ENCODE data around the gene GDI1. TPM values are rescaled to one million over a fixed set of nuclear protein-coding genes. Genes with fewer than 3 reads are reported as not detected.

Gene GDI1
- total RNA-seq, 1 donor from 2014 or later, result 98.5 TPM

DNA sequence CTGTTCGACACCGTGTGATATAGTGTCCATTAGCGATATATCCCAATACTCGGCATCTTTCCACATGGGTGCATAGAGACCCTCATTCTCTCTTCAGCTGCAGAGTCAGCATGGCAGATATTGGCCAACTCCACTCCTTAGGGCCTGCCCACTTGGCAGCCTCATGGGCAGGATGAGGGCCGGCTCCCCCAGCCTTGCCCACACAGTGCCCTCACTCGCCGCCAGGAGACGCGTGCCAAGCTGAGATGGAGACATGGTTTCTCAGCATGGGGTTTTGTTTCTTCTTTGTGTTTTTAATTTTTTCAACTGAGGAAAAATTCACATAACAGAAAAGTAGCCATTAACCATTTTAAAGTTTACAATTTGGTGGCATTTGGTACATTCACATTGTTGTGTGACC, 15.9 kb downstream of the GDI1 start:
- TF ChIP-seq, protein P1, sequence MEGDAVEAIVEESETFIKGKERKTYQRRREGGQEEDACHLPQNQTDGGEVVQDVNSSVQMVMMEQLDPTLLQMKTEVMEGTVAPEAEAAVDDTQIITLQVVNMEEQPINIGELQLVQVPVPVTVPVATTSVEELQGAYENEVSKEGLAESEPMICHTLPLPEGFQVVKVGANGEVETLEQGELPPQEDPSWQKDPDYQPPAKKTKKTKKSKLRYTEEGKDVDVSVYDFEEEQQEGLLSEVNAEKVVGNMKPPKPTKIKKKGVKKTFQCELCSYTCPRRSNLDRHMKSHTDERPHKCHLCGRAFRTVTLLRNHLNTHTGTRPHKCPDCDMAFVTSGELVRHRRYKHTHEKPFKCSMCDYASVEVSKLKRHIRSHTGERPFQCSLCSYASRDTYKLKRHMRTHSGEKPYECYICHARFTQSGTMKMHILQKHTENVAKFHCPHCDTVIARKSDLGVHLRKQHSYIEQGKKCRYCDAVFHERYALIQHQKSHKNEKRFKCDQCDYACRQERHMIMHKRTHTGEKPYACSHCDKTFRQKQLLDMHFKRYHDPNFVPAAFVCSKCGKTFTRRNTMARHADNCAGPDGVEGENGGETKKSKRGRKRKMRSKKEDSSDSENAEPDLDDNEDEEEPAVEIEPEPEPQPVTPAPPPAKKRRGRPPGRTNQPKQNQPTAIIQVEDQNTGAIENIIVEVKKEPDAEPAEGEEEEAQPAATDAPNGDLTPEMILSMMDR (IDR thresholded peaks at IDR 0.05; ENCODE audit: insufficient read depth, low read length, severe bottlenecking), result no peak
- H3K4me3 ChIP-seq (ENCODE audit: low read depth, low read length), result no peak overlapping the region
- H3K27me3 ChIP-seq (ENCODE audit: control insufficient read depth, insufficient read depth, low read length), result no peaks in the 10 kb centered on the region
- FAIRE-seq (no peak), DNase-seq (ENCODE audit: low read depth) (no peak)
- H3K36me3 ChIP-seq (ENCODE audit: control insufficient read depth, insufficient read depth, low read length), result peaks cover 10% of the 10 kb centered on the region

DNA sequence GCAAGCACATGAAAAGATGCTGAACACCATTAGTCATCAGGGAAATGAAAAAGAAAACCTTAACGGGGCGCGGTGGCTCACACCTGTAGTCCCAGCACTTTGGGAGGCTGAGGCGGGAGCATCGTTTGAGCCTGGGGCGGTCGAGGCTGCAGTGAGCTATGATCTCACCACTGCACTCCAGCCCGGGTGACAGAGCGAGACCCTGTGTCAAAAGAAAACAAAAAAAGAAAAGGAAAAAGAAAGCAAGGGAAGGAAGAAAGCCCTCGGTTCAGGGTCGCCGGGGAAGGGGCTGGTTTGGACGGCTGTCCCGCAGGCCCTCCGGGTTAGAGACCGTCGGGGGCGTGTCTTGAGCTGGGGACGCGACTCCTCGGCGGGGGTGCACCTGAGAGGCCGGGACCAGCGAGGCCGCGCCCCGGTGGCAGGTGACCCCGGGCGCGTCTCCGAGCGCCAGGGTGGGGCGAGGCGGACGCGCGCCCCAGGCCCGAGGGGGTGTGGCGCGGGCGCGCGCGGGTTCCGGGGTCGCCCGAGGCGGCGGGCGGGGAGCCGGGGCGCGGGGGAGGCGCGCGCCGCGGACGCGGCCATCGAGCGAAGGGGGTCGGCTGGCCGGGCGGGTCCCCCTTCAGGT, 20.6 kb downstream of the GDI1 start:
- Histone ChIP-seq H3K36me3 (ENCODE audit: control insufficient read depth, insufficient read depth, low read length) (peaks cover 6% of the 10 kb centered on the region), H3K27me3 (ENCODE audit: control insufficient read depth, insufficient read depth, low read length) (no peaks in the 10 kb centered on the region), H3K4me3 (ENCODE audit: low read depth, low read length) (peak overlapping the region; percentile 71)
- FAIRE-seq (no peak), DNase-seq (ENCODE audit: low read depth) (peak; percentile 60)
- TF ChIP-seq, protein P1 (IDR thresholded peaks at IDR 0.05; ENCODE audit: insufficient read depth, low read length, severe bottlenecking), result no peak

DNA sequence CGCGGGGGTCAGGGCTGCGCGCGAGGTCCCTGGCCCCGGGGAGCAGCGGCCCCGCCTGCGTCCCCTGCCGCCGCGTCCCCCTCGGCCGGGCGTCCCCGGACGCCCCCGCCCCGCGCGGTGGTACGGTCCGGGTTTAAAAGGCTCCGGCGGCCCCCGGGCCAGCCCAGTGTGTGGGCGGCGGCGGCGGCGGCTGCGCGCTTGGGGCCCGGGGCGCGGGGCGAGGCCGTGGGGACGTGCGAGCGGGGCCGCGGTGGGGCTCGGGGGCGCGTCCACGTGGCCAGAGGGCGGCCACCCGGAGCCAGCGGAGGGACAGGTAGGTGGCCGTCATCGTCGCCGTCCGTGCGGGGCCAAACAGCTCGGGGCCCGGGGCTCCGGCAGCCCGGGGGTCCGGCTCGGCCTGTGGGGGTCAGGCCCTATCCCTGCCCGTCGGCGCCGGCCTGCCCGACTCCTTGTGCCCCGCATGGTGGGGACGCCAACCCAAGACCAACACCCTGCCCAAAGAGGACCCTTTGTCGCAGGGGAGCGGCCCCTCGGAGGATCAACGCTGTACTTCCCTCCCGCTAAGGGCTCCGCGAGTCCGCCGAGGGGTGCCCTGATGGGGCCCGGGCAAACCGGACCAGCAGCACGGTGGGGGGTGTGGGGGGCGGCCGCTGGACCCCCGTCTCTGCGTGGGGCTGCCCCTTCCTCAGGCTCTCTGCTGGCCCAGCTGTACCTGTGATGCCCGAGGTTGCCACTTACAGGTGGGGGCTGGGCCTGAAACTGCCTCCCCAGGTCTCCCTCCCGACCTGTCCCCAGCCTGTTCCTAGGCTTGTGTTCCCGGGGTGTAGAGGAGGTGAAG, 21.4 kb downstream of the GDI1 start, which contains the start of gene PLXNA3:
TSS of gene PLXNA3 (plus strand) at position 166 of the 838 bp plus-strand sequence. CDS start 1,903 bp downstream, outside the sequence.
- Histone ChIP-seq H3K36me3 (ENCODE audit: control insufficient read depth, insufficient read depth, low read length) (peaks cover 10% of the 10 kb centered on the region), H3K27me3 (ENCODE audit: control insufficient read depth, insufficient read depth, low read length) (no peaks in the 10 kb centered on the region), H3K4me3 (ENCODE audit: low read depth, low read length) (peak within 1 kb of the TSS; percentile 71)
- DNase-seq (ENCODE audit: low read depth) (no peak), FAIRE-seq (no peak)
- TF ChIP-seq, protein P1 (IDR thresholded peaks at IDR 0.05; ENCODE audit: insufficient read depth, low read length, severe bottlenecking), result no peak

DNA sequence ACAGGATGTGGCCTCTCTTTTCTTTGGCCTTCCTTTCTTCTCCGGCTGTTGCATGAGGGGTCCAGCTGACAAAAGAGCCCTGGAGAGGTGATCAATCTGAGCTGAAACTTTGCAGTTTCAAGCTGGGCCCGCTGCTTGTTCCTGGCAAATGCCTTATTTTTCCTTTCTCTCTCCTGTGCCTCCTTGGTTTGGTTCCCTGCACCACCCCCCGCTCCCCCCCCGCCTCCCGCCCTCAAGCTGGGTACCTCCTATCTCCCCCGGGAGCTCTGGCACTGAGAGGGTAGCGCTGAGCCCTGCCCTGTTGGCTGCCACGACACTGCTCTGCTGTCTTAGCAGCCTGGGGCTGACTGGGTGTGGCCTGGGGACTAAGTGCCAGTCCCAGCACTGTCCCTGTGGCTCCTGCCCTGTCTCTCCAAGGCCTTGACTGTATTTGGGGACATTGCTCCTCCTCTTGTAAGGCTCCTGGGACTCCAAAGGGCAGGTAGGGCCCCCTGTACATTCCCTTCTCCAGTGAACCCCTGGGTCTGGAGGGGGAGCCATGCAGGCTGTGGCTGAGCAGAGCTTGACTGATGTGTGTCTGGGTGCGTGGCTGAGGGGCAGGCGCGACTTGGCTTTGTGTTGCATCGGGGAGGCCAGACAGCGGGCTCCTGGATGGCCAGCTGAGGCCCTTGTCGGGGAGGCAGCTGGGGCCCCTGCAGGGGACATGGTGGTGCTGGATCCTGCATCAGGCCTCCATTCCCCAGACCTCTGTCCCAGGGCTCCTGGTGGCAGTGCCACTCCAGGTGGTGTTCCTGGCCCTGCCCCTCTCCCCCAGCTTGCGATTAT, 22.2 kb downstream of the GDI1 start:
- Histone ChIP-seq H3K36me3 (ENCODE audit: control insufficient read depth, insufficient read depth, low read length) (peaks cover 11% of the 10 kb centered on the region), H3K4me3 (ENCODE audit: low read depth, low read length) (peak overlapping the region; percentile 71), H3K27me3 (ENCODE audit: control insufficient read depth, insufficient read depth, low read length) (no peaks in the 10 kb centered on the region)
- DNase-seq (ENCODE audit: low read depth), result no peak
- TF ChIP-seq, protein P1 (IDR thresholded peaks at IDR 0.05; ENCODE audit: insufficient read depth, low read length, severe bottlenecking), result no peak
- FAIRE-seq, result no peak

DNA sequence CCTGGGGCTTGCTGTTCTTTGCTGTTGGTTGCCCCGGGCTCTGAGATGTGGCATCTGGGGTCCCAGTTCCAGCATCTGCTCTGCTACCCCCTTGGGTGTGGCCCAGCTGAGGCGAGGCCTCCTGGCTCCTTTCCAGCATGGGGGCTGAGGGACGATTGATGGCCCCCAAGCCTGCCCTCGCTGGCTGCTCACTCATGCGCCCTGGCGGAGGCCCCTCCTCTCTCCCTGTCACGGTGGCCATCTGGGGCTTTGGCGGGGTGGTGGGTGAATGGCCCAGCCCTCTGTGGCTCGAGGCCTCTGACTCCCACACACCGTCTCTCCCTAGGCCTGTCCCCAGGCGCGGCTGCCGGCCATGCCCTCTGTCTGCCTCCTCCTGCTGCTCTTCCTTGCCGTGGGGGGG, 22.9 kb downstream of the GDI1 start:
- Histone ChIP-seq H3K4me3 (ENCODE audit: low read depth, low read length) (no peak overlapping the region), H3K27me3 (ENCODE audit: control insufficient read depth, insufficient read depth, low read length) (no peaks in the 10 kb centered on the region), H3K36me3 (ENCODE audit: control insufficient read depth, insufficient read depth, low read length) (peaks cover 14% of the 10 kb centered on the region)
- TF ChIP-seq, protein P1 (IDR thresholded peaks at IDR 0.05; ENCODE audit: insufficient read depth, low read length, severe bottlenecking), result no peak
- FAIRE-seq, result no peak
- DNase-seq (ENCODE audit: low read depth), result no peak
